Heart left ventricle (tissue), 16 donors: Measurements from ENCODE around the gene NXPE4. TPM values are rescaled to one million over a fixed set of nuclear protein-coding genes. Genes with fewer than 3 reads are reported as not detected.

Experiments
- ATAC-seq, 4 donors: fragments of 200-7000 bp; cut with Tn5 transposase; one replicate each; pipeline ENCODE4 v1.9.1; 2020 to 2022; ENCODE audit warnings: moderate library complexity in 4 of 4, mild to moderate bottlenecking in 3 of 4, moderate number of reproducible peaks in 1 of 4
- DNase-seq, 5 donors: peaks; one replicate each; pipeline ENCODE4 v3.0.0-alpha.2; 2020
- H3K27ac ChIP-seq, 12 donors: fragments of 200-600 bp; sonication (generic) in 4 of 12; one replicate each; pipeline versions ENCODE4 v1.5.0 to v1.8.0; 2016 to 2022; ENCODE audit warnings: mild to moderate bottlenecking in 2 of 12
- H3K27me3 ChIP-seq, 9 donors: fragments of 200-600 bp; sonication (generic) in 2 of 9; one replicate each; pipeline versions ENCODE4 v1.5.1 to v1.8.0; 2016 to 2022; ENCODE audit warnings: mild to moderate bottlenecking in 3 of 9
- H3K36me3 ChIP-seq, 9 donors: fragments of 200-600 bp; sonication (generic) in 2 of 9; one replicate each; pipeline versions ENCODE4 v1.5.0 to v1.8.0; 2018 to 2022; ENCODE audit warnings: mild to moderate bottlenecking in 2 of 9
- H3K4me1 ChIP-seq, 12 donors: fragments of 200-600 bp; sonication (generic) in 4 of 12; one replicate each; pipeline versions ENCODE4 v1.5.0 to v1.8.0; 2016 to 2022; ENCODE audit warnings: mild to moderate bottlenecking in 3 of 12
- H3K4me3 ChIP-seq, 12 donors: fragments of 200-600 bp; sonication (generic) in 4 of 12; one replicate each; pipeline versions ENCODE4 v1.5.0 to v1.8.0; 2017 to 2022; ENCODE audit warnings: mild to moderate bottlenecking in 9 of 12, moderate library complexity in 4 of 12
- H3K9me3 ChIP-seq, 12 donors: fragments of 200-600 bp; sonication (generic) in 4 of 12; one replicate each; pipeline versions ENCODE4 v1.5.0 to v1.8.0; 2016 to 2022; ENCODE audit warnings: mild to moderate bottlenecking in 1 of 12
- CTCF ChIP-seq, 12 donors: fragments of 200-600 bp; sonication (generic) in 4 of 12; IDR thresholded peaks; one replicate each; pipeline versions ENCODE4 v1.5.0 to v1.8.0; 2018 to 2022; ENCODE audit warnings: antibody characterized with exemption in 12 of 12, mild to moderate bottlenecking in 5 of 12
- POLR2A ChIP-seq, 2 donors: fragments of 450-650 bp; IDR thresholded peaks; one replicate each; pipeline ENCODE4 v1.6.1; 2017; ENCODE audit warnings: antibody characterized with exemption in 2 of 2, mild to moderate bottlenecking in 2 of 2, moderate library complexity in 2 of 2
- WGBS, 4 donors: extraction: QIAGEN DNeasy Blood & Tissue Kit in 2 of 4; methylation state at CpG; one replicate each; pipeline versions ENCODE4 v1.1.5 to v1.1.7; 2013 to 2018; 5-methylcytosine and 5-hydroxymethylcytosine counted together
- intact Hi-C, 10 donors: fragments of 100-400 bp; cut with DNase I; formaldehyde crosslinking; loops; one replicate each; pipeline versions ENCODE4 v1.11.1 to v1.14.2; 2022
- polyA plus RNA-seq, 2 donors: library from polyadenylated mRNA; stranded (reverse); fragments of 200-250 nt; gene quantifications; one replicate each; pipeline ENCODE4 v1.2.3, GENCODE V29; 2013
- total RNA-seq, 9 donors: library from RNA; depleted of rRNA in 2 of 9; stranded (reverse); fragments of >200 nt in 2 of 9; fragmentation: NEBNext Ultra II Directional in 3 of 9; extraction: Animal tissue kit (Norgen Biotek cat#: 25700) in 3 of 9; gene quantifications; one replicate each; pipeline versions ENCODE4 v1.1.0 to v1.2.4, GENCODE V29; 2016 to 2023
- donor health status: ischemic (EF 13 %, LVEDD 7.1; RV severe dilation, severe dysfunction).
- donor health status: healthy with polysubstance abuse.
- donor health status: DM: no; HTN: yes; CAD: no.
- donor health status: DM: no; HTN: no; CAD: no.
- donor health status: ischemic (EF 25% LVEDD 6.9; RV normal size, moderate dysfunction).
- donor health status: ischemic (EF 25% LVEDD 5.7; RV mildly dilated, moderate dysfunction).
- donor health status: healthy.
- donor health status: DM: yes; HTN: yes; CAD: no.
- donor health status: ischemic (EF 35%, LVEDD 5.7; RV mildly dilated, moderate dysfunction).
- donor health status: nonischemic (EF 11% LVEDD 7.7; RV severe dilation, severe dysfunction).
- donor health status: DM: yes; HTN: yes; CAD: no.
- donor health status: PGD.
- donor health status: ischemic (EF 29% LVEDD 5.4; RV normal size, mild dysfunction).
- donor health status: nonischemic (EF 23%, LVEDD 6.1; RV moderate dilation, normal function).

NXPE4 gene
- total and polyA plus RNA-seq, 11 donors, result not detected

- no peaks in the 10 kb centered on the region for H3K27me3 ChIP-seq
- H3K9me3 ChIP-seq, result peaks cover 0 to 22% (median 7%) of the 10 kb centered on the region in 12 donors
- intact Hi-C loops, result no loop called here
- no peaks in the 10 kb centered on the region for H3K4me1 ChIP-seq
- H3K4me3 ChIP-seq, result no peak overlapping the region
- ATAC-seq (no peak), DNase-seq (no peak)
- no peak overlapping the region for H3K27ac ChIP-seq
- TF ChIP-seq CTCF (IDR thresholded peaks at IDR 0.05) (no peak), POLR2A (IDR thresholded peaks at IDR 0.05) (no peak)
- 54 to 65% (median 58%) methylated on average over 2 of the region's 2 CpGs for WGBS, 4 donors
- no peaks in the 10 kb centered on the region for H3K36me3 ChIP-seq
Observed at GRCh38 chr11:114522818-114523217, 72.8 kb downstream of the NXPE4 start.

Other genes starting within 250 kb of the NXPE4 start
- gene C11orf71, start 195.3 kb downstream of the NXPE4 start, total RNA-seq, result 10 to 100 TPM in 4 of 9 donors, 1 to 10 TPM in 5; 5.1 to 13.4 (median 8.6) TPM
- gene C11orf71, start 195.3 kb downstream of the NXPE4 start, polyA plus RNA-seq, result 1 to 10 TPM; 2.3 to 9.9 TPM
- gene RBM7, start 195.1 kb downstream of the NXPE4 start, total RNA-seq, result 10 to 100 TPM in 8 of 9 donors, 1 to 10 TPM in 1; 8.8 to 28.7 (median 20.8) TPM
- 10 to 100 TPM in 1 of 2 donors, 1 to 10 TPM in 1; 2.7 to 16.1 TPM for gene RBM7, start 195.1 kb downstream of the NXPE4 start, polyA plus RNA-seq
- gene REXO2, start 156.3 kb downstream of the NXPE4 start, total RNA-seq, result 100 to 1,000 TPM; 158 to 235 (median 195) TPM
- gene REXO2, start 156.3 kb downstream of the NXPE4 start, polyA plus RNA-seq, result 100 to 1,000 TPM; 136 to 153 TPM
- gene NXPE1, start 35.9 kb downstream of the NXPE4 start, total RNA-seq, result 1 to 10 TPM in 1 of 9 donors, not detected in 8; 1.0 TPM
- gene NXPE1, start 35.9 kb downstream of the NXPE4 start, polyA plus RNA-seq, result under 1 TPM in 1 of 2 donors, not detected in 1; 0.08 TPM
- gene NXPE2, start 82.7 kb upstream of the NXPE4 start, total RNA-seq, result under 1 TPM in 4 of 9 donors, not detected in 5; 0.14 to 0.32 (median 0.18) TPM
- under 1 TPM in 1 of 2 donors, not detected in 1; 0.03 TPM for gene NXPE2, start 82.7 kb upstream of the NXPE4 start, polyA plus RNA-seq